Muscle of back (tissue), 11 donors: ENCODE measurements around the gene F3. TPM values are rescaled to one million over a fixed set of nuclear protein-coding genes. Genes with fewer than 3 reads are reported as not detected.

ENCODE experiments used
- DNase-seq, 3 donors: peaks; one replicate each; pipeline versions ENCODE4 v3.0.0 to v3.0.0-alpha.2; 2013
- polyA plus RNA-seq, 10 donors: library from polyadenylated mRNA; unstranded; fragments of 120-200 nt; gene quantifications; one replicate each; pipeline ENCODE4 v1.2.1, GENCODE V29; 2013; ENCODE audit not compliant: insufficient read length in 10 of 10

F3 gene
- polyA plus RNA-seq, 10 donors: 1.2 to 5.4 (median 2.5) TPM

- DNase-seq: no peak
These were observed 11.8 kb upstream of the F3 start for GRCh38 chr1:94553323-94553730.

GRCh38 chr1:94552071-94552586, 10.6 kb upstream of the F3 start:
- DNase-seq: no peak

DNA sequence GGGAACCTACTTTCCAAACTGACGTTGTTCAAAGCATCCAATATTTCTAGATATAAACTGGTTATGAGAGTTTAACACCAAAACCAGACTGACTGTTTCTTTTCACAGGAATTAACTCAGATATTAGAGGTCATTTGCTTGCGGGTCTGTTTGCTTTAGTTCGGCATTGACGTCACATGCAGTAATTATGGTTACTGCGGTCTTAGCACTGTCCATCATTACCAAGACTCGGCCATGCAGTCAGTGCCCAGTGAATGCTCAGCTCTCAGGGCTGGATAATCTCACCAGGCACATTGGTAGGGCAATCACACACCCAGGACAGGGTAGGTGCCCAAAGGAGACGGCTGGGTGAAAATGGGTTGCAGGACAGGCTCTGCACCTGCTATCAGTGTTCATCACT, 9.9 kb upstream of the F3 start:
- DNase-seq: no peak

DNA sequence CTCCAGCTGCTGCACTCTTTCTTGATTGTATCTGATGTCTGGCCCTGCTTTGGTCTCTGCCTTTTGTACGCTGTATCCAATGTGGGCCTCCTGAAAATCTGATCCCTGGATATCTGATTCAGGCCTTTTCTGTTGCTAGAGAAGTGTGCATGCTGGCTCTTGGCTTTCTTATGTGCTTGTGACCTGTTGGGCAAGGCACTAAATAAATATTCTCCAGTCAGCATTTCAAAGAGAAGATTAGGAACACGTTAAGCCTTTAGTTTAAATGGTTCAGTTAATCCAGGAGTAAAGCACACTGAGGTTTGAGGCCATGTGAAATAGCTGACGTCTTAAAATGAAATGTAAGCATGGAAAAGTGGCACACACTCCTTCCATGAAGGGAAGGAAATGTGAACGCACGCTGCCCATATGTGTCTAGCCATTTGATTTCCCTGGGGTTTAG, 9.3 kb upstream of the F3 start:
- no peak for DNase-seq

GRCh38 chr1:94550396-94550795, 8.8 kb upstream of the F3 start:
- no peak for DNase-seq

- no peak for DNase-seq
These were observed 8.1 kb upstream of the F3 start for GRCh38 chr1:94549706-94550105.

DNA sequence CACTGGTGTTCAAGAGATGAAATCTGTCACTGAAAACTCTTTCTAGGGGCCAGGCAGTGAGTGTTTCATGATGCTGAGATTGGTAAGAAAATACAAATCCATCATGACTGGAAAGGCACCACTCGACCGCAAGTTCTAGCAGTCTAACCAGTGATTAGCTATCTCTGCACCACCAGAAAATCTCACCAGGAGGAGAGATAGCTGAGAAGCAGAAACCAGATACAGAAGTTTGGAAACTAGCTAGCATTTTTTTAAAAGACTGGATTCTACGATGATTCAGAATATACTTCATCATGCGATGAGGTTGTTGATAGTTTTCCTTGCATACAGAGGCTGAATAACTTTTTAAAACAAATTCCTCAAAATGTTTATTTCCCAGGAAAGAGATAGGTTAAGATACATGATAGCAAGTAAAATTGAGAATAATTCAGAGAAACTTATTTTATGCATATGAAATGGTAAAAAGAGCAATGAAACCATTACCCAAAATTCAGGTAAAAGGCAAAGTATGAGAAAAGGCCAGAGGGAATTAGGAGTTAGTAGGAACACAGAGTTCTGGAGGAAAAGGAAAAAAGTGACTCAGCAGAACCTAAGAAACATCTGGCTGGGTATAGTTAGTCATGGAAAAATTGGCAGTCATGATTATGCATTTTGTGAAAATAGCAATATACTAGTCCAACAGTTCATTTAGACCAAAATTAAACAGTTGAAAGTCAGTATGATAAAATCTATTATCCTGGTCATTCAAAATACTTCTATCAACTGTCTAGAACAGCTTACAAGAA, 3.3 kb upstream of the F3 start:
- peak in 2 of 3 donors; percentile 43 to 45 for DNase-seq

GRCh38 chr1:94543893-94544635, 2.5 kb upstream of the F3 start:
- DNase-seq: no peak

GRCh38 chr1:94543001-94543400, 1.4 kb upstream of the F3 start:
- no peak for DNase-seq

DNA sequence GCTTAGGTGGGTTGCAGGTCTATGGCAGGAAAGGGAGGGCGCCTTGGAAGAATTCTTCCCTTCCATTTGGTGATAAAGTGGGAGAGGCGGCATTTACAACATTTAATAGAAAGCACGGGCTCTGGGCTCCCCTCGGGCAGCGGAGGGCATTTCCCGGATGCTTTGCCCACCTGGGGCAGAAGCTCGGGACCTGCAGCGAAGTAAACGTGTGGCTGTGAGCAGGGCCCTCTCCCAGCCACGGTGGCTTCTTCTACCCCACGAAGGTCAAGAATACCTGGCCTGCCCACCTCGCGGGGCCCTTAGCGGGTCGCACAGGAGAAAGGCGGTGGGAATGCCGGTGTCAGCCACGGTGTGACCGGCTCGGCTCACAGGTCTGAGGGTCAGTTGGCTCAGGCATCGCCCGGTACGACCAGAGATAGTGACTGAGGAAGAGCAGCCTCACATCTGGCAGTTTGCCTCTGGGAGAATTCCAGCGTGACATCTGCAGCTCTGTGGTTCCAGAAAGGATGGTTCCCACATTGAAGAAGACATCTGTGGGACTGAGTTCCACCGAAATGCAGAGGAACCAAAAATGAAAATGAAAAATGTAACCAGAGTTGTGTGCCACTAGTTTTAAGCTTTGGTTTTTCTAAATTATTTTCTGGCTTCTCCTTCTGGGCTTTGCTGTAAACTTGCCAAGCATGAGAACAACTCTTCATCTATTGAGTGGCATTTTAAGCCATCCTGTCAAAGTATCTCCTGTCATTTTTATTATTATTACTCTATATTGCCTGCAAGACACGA, 720 bp upstream of the F3 start:
- peak; percentile 64 to 86 (median 73) for DNase-seq

- no peak for DNase-seq
These were observed 916 bp downstream of the F3 start for GRCh38 chr1:94540440-94541245.

- DNase-seq: no peak
These were observed 2.1 kb downstream of the F3 start for GRCh38 chr1:94539496-94539895.

GRCh38 chr1:94538243-94538827, 3.2 kb downstream of the F3 start:
- DNase-seq: no peak

GRCh38 chr1:94537254-94537653, 4.3 kb downstream of the F3 start:
- no peak for DNase-seq

DNA sequence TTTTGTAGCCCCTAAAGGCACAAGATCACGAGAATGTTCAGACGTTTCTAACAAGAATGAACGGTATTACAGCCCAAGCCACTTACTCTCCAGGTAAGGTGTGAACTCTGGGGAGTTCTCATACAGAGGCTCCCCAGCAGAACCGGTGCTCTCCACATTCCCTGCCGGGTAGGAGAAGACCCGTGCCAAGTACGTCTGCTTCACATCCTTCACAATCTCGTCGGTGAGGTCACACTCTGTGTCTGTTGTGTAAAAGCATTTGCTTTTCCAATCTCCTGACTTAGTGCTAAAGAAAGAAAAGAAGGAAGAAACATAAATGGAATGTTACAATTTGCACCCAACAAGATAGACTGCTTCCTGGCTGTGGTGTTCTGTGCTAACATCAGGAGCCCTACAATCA, 5.7 kb downstream of the F3 start:
- no peak for DNase-seq

- DNase-seq: no peak
These were observed 6.5 kb downstream of the F3 start for GRCh38 chr1:94535095-94535494.

GRCh38 chr1:94532077-94532476, 9.5 kb downstream of the F3 start:
- DNase-seq: no peak

- DNase-seq: no peak
These were observed 9.9 kb downstream of the F3 start for GRCh38 chr1:94531664-94532063.

DNA sequence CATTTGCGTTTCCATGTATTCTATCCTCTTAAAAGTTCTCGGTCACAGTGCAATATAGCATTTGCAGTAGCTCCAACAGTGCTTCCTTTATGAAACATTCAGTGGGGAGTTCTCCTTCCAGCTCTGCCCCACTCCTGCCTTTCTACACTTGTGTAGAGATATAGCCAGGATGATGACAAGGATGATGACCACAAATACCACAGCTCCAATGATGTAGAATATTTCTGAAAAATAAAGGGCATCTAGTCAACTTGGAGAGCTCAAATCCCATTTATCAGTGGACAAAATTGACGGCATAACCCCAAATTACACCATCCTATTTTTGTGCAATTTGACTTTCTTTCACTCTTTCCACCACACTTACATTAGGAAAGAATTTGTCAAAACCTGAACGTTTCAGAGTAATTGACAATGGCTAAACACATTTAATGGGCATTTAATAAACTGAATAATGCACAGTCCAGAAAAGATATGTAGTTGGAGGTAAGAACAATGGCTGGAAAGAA, 11.1 kb downstream of the F3 start:
- no peak for DNase-seq

DNA sequence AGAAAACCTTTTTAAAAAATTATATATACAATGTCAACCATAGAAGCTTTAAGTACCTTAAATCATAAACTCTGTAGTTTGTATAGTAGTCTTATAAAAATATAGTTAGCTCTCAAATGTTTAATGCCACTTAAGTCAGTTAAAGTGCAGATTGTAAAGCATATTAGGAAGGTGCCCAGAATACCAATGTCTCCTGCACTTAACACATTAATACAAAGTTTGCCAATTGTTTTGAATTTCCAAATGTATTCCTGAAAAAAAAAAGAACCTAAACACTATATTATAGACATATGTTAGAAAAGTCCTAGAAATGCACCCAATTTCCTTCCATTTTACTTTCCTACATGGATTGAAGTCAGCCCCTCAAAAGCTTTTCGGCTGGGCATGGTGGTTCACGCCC, 12.1 kb downstream of the F3 start:
- no peak for DNase-seq

DNA sequence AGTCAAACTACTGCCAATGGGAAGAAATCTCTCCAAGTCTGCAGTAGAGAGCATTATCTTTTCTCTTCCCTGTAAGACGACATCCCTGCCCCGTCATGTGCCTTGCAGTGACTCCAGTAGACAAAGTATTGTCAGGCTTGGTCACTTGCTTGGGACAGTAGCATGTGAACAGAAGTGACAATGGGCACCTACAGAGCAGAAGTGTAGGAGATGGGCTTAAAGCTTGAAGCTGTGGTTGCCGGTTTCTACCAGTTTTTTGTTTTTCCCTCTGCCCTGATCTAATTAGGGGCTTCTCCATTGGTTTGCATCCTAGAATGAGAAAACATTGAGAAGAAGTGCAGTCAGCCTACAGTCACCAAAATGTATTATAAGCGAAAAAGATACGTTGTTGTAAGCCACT, 12.7 kb downstream of the F3 start:
- DNase-seq: no peak
